IMR-90 (cell line): ENCODE data around the gene KLHL29. TPM values are rescaled to one million over a fixed set of nuclear protein-coding genes. Genes with fewer than 3 reads are reported as not detected.

Experiments
- ATAC-seq: fragments of 200-7000 bp; cut with Tn5 transposase; 2 replicates; pipeline ENCODE4 v1.9.1; 2020; ENCODE audit warnings: low read depth, mild to moderate bottlenecking, moderate library complexity
- BruUV-seq: library from RNA; stranded (reverse); fragments of 400-500 nt; replicated peaks from 2 replicates; lab custom pipeline; 2021; lab: Mats Ljungman, UMichigan
- CTCF ChIA-PET: fragments of 300-600 bp; formaldehyde crosslinking; extraction: SDS; loops from one replicate; lab custom pipeline; 2021; ENCODE audit warnings: antibody characterized with exemption; lab: Yijun Ruan, JAX
- POLR2A ChIA-PET: fragments of 300-600 bp; sonication (Branson Sonifier 250); formaldehyde crosslinking; loops from one replicate; lab custom pipeline; 2022; ENCODE audit warnings: antibody characterized with exemption; ENCODE audit not compliant: unreplicated experiment; lab: Charles Lee
- DNase-seq: peaks from one replicate; pipeline ENCODE4 v3.0.0; 2013
- H2AFZ ChIP-seq: replicated peaks from 2 replicates; pipeline ENCODE3; 2013; ENCODE audit warnings: low read length, mild to moderate bottlenecking; ENCODE audit not compliant: poor library complexity
- H2AK5ac ChIP-seq: 2 replicates; pipeline ENCODE4 v1.6.1; 2013; ENCODE audit warnings: low read depth, low read length, inconsistent platforms
- H2AK9ac ChIP-seq: replicated peaks from 2 replicates; pipeline ENCODE3; 2013; ENCODE audit warnings: mild to moderate bottlenecking, low read depth, low read length, moderate library complexity; ENCODE audit not compliant: poor library complexity
- H2BK120ac ChIP-seq: 2 replicates; pipeline ENCODE4 v1.6.1; 2013; ENCODE audit warnings: low read depth, low read length, inconsistent platforms
- H2BK15ac ChIP-seq: 3 replicates; pipeline ENCODE4 v1.6.1; 2013; ENCODE audit warnings: low read depth, low read length, inconsistent platforms
- H2BK20ac ChIP-seq: 2 replicates; pipeline ENCODE4 v1.6.1; 2013; ENCODE audit warnings: low read depth, mild to moderate bottlenecking, inconsistent platforms, low read length, moderate library complexity
- H2BK5ac ChIP-seq: 2 replicates; pipeline ENCODE4 v1.6.1; 2013; ENCODE audit warnings: mild to moderate bottlenecking, low read depth, low read length, inconsistent platforms; ENCODE audit not compliant: poor library complexity, severe bottlenecking
- H3K14ac ChIP-seq: replicated peaks from 2 replicates; pipeline ENCODE4 v1.6.1; 2013; ENCODE audit warnings: low read depth, low read length, inconsistent platforms
- H3K18ac ChIP-seq: 2 replicates; pipeline ENCODE4 v1.6.1; 2013; ENCODE audit warnings: low read depth, low read length, control low read depth
- H3K23ac ChIP-seq: 2 replicates; pipeline ENCODE4 v1.6.1; 2013; ENCODE audit warnings: low read depth, low read length, inconsistent platforms
- H3K27ac ChIP-seq: 2 replicates; pipeline ENCODE4 v1.5.1; 2013; ENCODE audit warnings: mild to moderate bottlenecking, control low read depth, low read length; ENCODE audit not compliant: insufficient read depth
- H3K27me3 ChIP-seq: 2 replicates; pipeline ENCODE4 v1.6.1; 2013; ENCODE audit warnings: low read length; ENCODE audit not compliant: control insufficient read depth, insufficient read depth
- H3K36me3 ChIP-seq: 2 replicates; pipeline ENCODE4 v1.6.1; 2013; ENCODE audit warnings: low read length, mixed read lengths; ENCODE audit not compliant: control insufficient read depth, insufficient read depth
- H3K4ac ChIP-seq: 2 replicates; pipeline ENCODE4 v1.6.1; 2013; ENCODE audit warnings: low read depth, low read length, inconsistent platforms
- H3K4me1 ChIP-seq: 2 replicates; pipeline ENCODE4 v1.6.1; 2013; ENCODE audit warnings: low read length, mixed read lengths; ENCODE audit not compliant: control insufficient read depth, insufficient read depth
- H3K4me2 ChIP-seq: 2 replicates; pipeline ENCODE4 v1.6.1; 2013; ENCODE audit warnings: low read depth, mild to moderate bottlenecking, control low read depth, low read length, moderate library complexity
- H3K4me3 ChIP-seq: 2 replicates; pipeline ENCODE4 v1.5.1; 2013; ENCODE audit warnings: low read depth, mild to moderate bottlenecking, control low read depth, low read length, moderate library complexity; ENCODE audit not compliant: insufficient read depth
- H3K56ac ChIP-seq: 2 replicates; pipeline ENCODE4 v1.6.1; 2013; ENCODE audit warnings: low read length, inconsistent platforms; ENCODE audit not compliant: insufficient read depth; ENCODE audit errors: extremely low read depth
- H3K79me1 ChIP-seq, 2 experiments: 2 replicates each; pipeline ENCODE4 v1.6.1; 2013; ENCODE audit warnings: low read length in 2 of 2, inconsistent platforms in 1 of 2, low read depth in 1 of 2
- H3K9ac ChIP-seq: 2 replicates; pipeline ENCODE4 v1.6.1; 2013; ENCODE audit warnings: low read depth, low read length, control low read depth
- H3K9me1 ChIP-seq: 2 replicates; pipeline ENCODE4 v1.6.1; 2013; ENCODE audit warnings: low read length, inconsistent platforms; ENCODE audit not compliant: insufficient read depth
- H3K9me3 ChIP-seq: 2 replicates; pipeline ENCODE4 v1.6.1; 2013; ENCODE audit warnings: low read length; ENCODE audit not compliant: control insufficient read depth, insufficient read depth
- H4K20me1 ChIP-seq: 2 replicates; pipeline ENCODE4 v1.6.1; 2013; ENCODE audit warnings: low read length, inconsistent platforms; ENCODE audit not compliant: insufficient read depth
- H4K5ac ChIP-seq: 2 replicates; pipeline ENCODE4 v1.6.1; 2013; ENCODE audit warnings: mild to moderate bottlenecking, low read depth, low read length, control low read depth
- H4K8ac ChIP-seq, 2 experiments: 2 replicates each; pipeline ENCODE4 v1.6.1; 2013; ENCODE audit warnings: low read depth in 2 of 2, low read length in 2 of 2, control low read depth in 1 of 2, inconsistent platforms in 1 of 2
- H4K91ac ChIP-seq: 2 replicates; pipeline ENCODE4 v1.6.1; 2013; ENCODE audit warnings: low read depth, low read length, inconsistent platforms; ENCODE audit not compliant: insufficient read depth
- FOS ChIP-seq: fragments of 150-350 bp; IDR thresholded peaks from 2 replicates; pipeline ENCODE4 v1.6.1; 2016; ENCODE audit warnings: low read depth, low read length
- MAFK ChIP-seq: IDR thresholded peaks from 2 replicates; pipeline ENCODE4 v1.6.1; 2012; ENCODE audit warnings: low read depth, low read length, improper control_type of control experiment
- NFE2L2 ChIP-seq: fragments of 150-350 bp; IDR thresholded peaks from 2 replicates; pipeline ENCODE4 v1.6.1; 2016; ENCODE audit warnings: low read depth, mild to moderate bottlenecking, low read length
- RAD21 ChIP-seq: IDR thresholded peaks from 2 replicates; pipeline ENCODE4 v1.6.1; 2012; ENCODE audit warnings: low read length, improper control_type of control experiment
- WGBS, 2 experiments: methylation state at CpG; one replicate each; pipeline versions ENCODE4 v1.1.5 to v1.1.7; 2013; ENCODE audit warnings: missing lambda C conversion rate in 2 of 2; ENCODE audit not compliant: insufficient read length in 1 of 2; ENCODE audit errors: extremely low coverage in 2 of 2; 5-methylcytosine and 5-hydroxymethylcytosine counted together
- dilution Hi-C: fragments of 300-500 bp; cut with HindIII; formaldehyde crosslinking; loops from one replicate; pipeline ENCODE4 v1.14.3; 2018; ENCODE audit warnings: low sequenced_read_pairs; ENCODE audit not compliant: unreplicated experiment
- in situ Hi-C: fragments of 300-500 bp; cut with MboI; formaldehyde crosslinking; loops from 3 replicates; pipeline ENCODE4 v1.14.3; 2019; ENCODE audit warnings: low sequenced_read_pairs, inconsistent platforms, mixed read lengths
- intact Hi-C: fragments of 100-400 bp; cut with micrococcal nuclease; formaldehyde crosslinking; loops from 2 replicates; pipeline ENCODE4 v1.10.0; 2022
- polyA plus RNA-seq, 3 experiments: library from polyadenylated mRNA; depleted of rRNA; stranded (reverse); fragments of >200 nt; gene quantifications; 2 replicates each; pipeline ENCODE4 v1.2.3, GENCODE V29; 2012; ENCODE audit warnings: low replicate concordance in 1 of 3
- total RNA-seq: library from RNA; depleted of rRNA; stranded (reverse); fragments of >200 nt; gene quantifications from 2 replicates; pipeline ENCODE4 v1.2.3, GENCODE V29; 2012

The KLHL29 gene
- total and polyA plus RNA-seq, 2 of the 4 experiments (the other 2 are of a cell fraction), result 2.0 to 8.0 TPM

- WGBS, 2 experiments, result no CpG with 5 or more reads among the region's 6 CpGs
- DNase-seq, result no peak
- H3K23ac ChIP-seq, result no peak overlapping the region
- no peak overlapping the region for H2AK9ac ChIP-seq
- ChIA-PET CTCF (no interaction called here), POLR2A (no interaction called here)
- H3K27ac ChIP-seq, result no peak overlapping the region
- no peak overlapping the region for H3K14ac ChIP-seq
- H3K18ac ChIP-seq, result no peak overlapping the region
- no peak overlapping the region for H3K4me3 ChIP-seq
- H3K56ac ChIP-seq, result no peak overlapping the region
- intact Hi-C loops, result no loop called here
- H3K79me1 ChIP-seq, result peaks cover 3 to 15% of the 10 kb centered on the region in 2 experiments; a peak in 2 of 4 replicates
- no TSS peak for BruUV-seq
- no peak overlapping the region for H2BK5ac ChIP-seq
- no peak overlapping the region; the same call in 2 of the 3 replicates for H2BK15ac ChIP-seq
- H3K4ac ChIP-seq, result no peak overlapping the region
- H3K9me3 ChIP-seq, result no peaks in the 10 kb centered on the region
- peaks cover 9% of the 10 kb centered on the region; the same call in 1 of the 2 replicates for H3K9me1 ChIP-seq
- no peak overlapping the region for H4K91ac ChIP-seq
- no peak overlapping the region for H2BK20ac ChIP-seq
- in situ Hi-C loops, result no loop called here
- peaks cover 5% of the 10 kb centered on the region for H3K4me1 ChIP-seq
- H4K5ac ChIP-seq, result no peak overlapping the region
- H3K9ac ChIP-seq, result no peak overlapping the region
- no peak overlapping the region for H2AK5ac ChIP-seq
- no peak overlapping the region for H4K8ac ChIP-seq
- ATAC-seq, result no peak
- no peak overlapping the region for H2BK120ac ChIP-seq
- no peaks in the 10 kb centered on the region; the same call in 1 of the 2 replicates for H4K20me1 ChIP-seq
- H3K36me3 ChIP-seq, result peaks cover 26% of the 10 kb centered on the region
- H3K4me2 ChIP-seq, result no peak overlapping the region
- dilution Hi-C loops, result no loop called here
- no peaks in the 10 kb centered on the region for H3K27me3 ChIP-seq
- no peak for TF ChIP-seq NFE2L2
- no peak for TF ChIP-seq RAD21
- no peak for TF ChIP-seq MAFK
- TF ChIP-seq FOS, result no peak
- H2AFZ ChIP-seq, result no peak overlapping the region
These were observed 323.8 kb downstream of the KLHL29 start for GRCh38 chr2:23708771-23709170.
